SKM-1 treated with dmso at 0.1 percent for 144 hours (cell line): ENCODE data around the gene MS4A4A.

ENCODE experiments used
- DNase-seq: peaks from one replicate; lab custom pipeline; 2025; ENCODE audit not compliant: unreplicated experiment; lab: John Stamatoyannopoulos, UW

The MS4A4A gene

DNA sequence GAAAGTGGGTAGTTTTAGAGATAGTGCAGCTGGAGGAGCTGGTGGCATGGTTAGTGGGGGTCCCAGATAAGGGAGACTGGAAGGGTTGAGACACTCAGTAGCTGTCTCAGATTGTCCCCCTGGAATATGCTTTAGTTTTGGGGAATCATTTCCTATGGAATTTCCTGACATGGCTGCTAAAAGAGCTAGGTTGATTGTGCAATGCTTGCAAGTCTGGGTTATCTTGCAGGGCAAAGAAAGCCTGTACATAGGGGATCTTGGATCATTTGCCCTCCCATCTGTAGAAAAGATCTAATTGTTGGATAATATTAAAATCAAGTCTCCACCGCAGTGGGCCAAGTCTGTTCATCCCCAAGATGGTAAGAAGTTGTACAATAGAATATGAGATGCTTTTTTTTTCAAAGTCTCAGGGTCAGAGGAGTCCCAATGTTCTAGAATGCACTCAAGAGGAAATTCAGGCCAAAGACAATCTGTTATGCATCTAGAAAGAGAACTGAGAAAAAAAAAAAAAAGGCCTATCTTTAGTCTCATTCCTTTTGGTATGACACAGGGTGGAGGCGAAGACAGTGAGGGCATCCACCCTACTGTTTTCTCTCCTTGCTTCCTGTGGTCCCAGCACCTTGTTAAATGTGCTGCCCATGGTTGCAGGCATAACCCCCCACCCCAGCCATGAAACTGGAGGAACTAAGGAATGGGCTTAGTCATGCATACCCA is 66.8 kb downstream of the MS4A4A start:
- no peak for DNase-seq

DNA sequence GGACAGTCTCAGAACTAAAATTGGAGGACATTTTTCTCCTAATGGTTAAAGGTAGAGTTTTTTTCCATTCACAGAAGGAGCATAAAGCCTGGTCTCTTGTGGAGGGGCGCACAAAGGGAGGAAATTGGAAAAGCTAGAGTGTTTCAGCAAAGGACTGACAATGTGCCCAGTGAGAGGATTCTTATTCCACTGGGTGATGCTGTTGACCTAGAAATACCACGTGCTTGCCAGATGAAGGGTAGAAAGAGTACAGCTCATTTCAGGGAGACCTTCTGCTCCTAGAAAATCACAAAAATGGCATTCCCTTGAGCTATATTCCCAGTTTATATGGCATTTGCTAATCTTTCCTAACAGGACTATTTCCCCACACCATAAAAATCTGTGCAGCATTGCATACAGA is 67.7 kb downstream of the MS4A4A start:
- DNase-seq, result no peak

DNA sequence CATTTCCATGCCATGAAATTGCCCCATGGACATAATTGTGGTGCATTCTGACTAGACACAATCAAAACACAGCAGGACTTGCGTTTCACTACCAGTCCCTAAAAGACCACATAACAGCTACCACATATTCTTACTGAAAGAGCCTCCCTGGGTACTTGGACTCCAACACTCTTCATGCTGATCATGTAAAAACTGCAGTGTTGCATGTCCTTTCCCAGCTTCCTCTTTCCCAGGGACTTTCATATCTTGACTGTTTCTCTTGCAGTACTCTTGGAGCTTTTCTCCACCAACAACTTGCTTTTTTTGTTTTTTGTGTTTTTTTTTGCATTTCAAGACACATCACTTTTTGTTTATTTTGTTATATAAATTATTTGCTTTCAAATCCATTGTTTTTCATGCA is 69.5 kb downstream of the MS4A4A start:
- DNase-seq, result no peak

DNA sequence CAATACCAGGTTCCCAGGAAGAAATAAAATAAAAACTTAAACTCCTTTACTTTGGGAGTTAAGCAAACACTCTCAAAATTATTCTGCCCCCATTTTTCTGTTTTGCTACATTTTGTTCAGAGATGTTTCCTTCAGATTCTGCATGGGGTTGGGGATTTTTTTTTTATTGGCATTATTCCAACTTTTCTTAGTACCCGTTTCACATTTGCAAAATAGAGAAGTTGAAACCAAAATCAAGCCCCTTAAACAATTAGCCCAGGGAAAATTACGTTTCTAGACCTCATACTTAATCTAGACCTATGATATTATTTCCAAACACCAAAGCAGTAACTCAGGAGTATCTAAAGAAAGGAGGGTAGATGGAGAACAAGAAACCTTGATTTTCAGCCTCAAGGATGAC is 77.3 kb downstream of the MS4A4A start:
- DNase-seq, result no peak
